GM18861 (cell line): ENCODE results near the gene ORMDL1.

Experiments
- ATAC-seq: cut with Tn5 transposase; IDR thresholded peaks from one replicate; pipeline ENCODE4 v1.9.1; 2021; ENCODE audit not compliant: unreplicated experiment

Gene ORMDL1, protein sequence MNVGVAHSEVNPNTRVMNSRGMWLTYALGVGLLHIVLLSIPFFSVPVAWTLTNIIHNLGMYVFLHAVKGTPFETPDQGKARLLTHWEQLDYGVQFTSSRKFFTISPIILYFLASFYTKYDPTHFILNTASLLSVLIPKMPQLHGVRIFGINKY

GRCh38 chr2:189783927-189784867 lies at the start of gene ORMDL1, which contains the start of gene PMS1:
Gene ORMDL1, minus strand, starts transcription at chr2:189784339. Its CDS starts 1,744 bp downstream, at chr2:189782595.
Gene PMS1, plus strand, starts transcription at chr2:189784450. Its CDS starts 7,360 bp downstream, at chr2:189791810.
- peak; percentile 92 for ATAC-seq

DNA sequence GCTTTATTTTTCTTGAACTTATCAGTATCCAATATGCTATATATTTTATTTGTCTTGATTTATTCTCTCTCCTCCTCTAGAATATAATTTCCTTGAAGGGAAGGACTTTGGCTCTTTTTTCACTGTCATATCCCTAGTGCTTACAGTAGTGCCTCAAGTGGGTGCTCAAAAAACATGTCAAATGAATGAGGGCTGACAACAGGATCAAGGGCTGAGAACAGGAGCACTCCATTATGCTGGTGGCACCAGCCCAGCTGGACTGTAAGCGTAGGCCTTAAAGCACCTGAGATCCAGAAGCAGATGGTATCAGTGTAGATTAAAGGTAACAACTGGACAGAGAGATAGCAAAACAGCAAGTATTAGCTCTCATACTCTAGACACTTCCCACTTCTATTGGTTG lies 46.4 kb upstream of the ORMDL1 start:
- ATAC-seq, result no peak

DNA sequence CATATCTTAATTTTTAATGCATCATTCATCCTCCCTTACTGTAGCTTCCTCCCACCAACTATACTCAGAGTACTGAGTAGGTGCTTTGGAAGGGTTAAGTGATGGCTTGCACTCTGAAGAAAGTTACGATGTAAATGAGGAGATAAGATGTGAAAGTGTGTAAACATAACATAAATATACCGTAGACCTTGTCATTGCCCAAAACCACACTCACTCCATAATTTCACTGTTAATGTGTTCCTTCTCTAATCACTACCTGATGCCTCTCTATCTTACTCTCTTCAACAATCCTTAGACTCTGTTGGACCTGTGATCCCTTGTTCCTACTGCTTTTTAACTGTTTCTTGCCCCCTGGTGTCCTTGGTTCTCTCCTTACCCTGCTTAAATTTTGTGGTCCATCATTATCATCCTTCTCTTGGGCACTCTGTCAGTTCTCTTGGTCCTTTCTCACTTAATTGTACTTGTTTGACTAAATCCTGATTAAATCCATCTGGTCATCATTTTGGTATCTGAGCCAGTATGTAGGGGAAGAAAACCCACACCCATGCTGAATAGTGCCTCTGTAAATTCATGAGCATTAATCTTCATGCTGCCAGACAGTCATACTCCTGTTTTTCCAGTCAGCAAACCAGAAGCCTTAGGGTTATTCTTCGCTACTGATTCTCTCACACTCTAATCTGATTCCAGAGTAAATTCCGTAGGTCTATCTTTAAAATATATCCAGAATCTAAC lies 45.1 kb upstream of the ORMDL1 start:
- ATAC-seq, result no peak

DNA sequence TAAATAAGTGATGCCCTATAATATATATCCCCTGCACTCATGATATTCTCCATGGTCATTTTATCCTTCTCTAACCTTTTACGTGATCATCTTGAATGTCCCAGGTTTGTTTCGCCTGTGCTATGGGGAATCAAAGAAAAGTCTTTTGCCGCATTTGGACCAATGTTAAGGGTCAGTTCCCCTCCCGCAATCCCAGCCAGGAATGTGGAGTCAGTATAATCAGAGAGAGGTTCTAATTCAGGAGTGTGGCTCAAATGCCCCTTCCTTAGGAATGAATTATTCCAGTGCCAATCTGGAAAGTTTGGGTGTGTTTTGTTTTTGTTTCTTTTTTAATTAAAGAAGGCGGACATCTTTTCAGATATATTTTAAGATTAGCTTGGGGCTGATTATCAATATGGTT lies 41.9 kb upstream of the ORMDL1 start:
- ATAC-seq, result no peak

- ATAC-seq, result no peak
Measured at GRCh38 chr2:189824694-189825396, 40.7 kb upstream of the ORMDL1 start.

- ATAC-seq, result no peak
Measured at GRCh38 chr2:189821953-189822748, 38.0 kb upstream of the ORMDL1 start.

- ATAC-seq, result no peak
Measured at GRCh38 chr2:189819297-189819704, 35.2 kb upstream of the ORMDL1 start.

DNA sequence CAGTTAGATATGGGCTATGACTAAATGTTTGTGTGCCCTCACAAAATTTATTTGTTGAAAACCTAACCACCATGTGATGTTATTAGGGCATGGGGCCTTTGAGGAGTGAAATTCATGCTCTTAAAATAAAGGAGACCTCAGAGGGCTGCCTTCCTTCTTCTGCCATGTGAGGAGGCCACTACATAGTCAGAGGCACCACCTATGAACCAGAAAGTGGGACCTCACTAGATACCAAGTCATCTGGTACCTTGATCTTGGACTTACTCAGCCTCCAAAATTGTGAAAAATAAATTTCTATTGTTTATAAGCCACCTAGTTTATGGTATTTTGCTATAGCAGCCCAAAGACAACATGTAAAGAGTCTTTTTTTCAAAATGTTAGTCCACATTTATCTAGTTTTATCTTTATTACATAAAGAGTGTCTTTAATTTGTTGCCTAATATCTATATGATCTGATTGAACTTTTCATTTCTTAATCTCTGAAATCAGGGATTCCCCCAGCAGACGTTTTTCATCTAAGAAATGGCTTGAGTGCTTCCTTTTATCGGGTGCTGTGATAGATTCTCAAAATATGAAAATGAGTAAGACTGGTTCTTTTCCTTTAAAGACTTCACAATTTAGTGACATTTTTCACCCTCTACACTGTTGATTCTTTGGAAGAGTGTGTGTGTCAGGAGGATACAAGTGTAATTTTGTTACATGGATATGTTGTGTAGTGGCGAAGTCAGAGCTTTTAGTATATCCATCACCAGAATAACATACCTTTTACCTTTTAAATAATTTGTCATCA lies 34.3 kb upstream of the ORMDL1 start:
- ATAC-seq, result no peak

DNA sequence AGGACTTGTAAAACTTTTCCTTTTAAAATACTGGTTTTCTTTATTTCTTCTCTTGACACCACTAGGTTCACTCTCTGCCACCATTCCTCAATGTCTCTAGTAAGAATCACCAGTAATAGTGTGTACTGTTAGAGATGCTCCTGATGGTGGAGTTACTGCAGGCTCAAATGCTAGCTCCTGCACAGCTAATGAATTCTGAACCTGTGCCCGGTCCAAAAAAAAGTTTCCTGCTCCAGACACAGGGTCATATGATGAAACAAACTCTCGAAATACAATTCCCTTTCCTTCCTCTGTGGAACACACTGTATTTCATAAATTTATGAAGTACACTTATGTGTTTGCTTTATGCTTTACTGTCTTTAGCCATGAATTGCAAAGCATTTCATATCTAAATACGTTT lies 19.3 kb upstream of the ORMDL1 start:
- no peak for ATAC-seq

GRCh38 chr2:189802396-189802912 lies 18.3 kb upstream of the ORMDL1 start:
- ATAC-seq, result no peak

DNA sequence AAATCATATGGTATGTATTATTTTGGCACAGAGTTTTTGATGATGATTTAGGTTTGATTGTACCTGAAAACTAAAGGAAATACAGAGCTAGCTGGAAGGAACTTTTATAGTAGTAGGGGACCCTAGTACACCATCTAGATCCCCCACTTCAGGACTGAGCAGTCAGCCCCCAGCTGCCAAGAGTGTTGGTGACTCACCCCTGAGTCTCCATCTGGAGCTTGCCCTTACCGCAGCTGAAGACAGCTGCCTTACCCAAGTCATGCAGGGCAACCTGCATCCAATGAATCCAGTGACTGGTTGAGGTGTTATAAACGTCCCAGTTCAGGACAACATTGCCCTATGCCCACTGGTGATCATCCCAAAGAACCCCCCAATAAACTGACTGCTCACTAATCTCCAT lies 15.4 kb upstream of the ORMDL1 start:
- no peak for ATAC-seq

DNA sequence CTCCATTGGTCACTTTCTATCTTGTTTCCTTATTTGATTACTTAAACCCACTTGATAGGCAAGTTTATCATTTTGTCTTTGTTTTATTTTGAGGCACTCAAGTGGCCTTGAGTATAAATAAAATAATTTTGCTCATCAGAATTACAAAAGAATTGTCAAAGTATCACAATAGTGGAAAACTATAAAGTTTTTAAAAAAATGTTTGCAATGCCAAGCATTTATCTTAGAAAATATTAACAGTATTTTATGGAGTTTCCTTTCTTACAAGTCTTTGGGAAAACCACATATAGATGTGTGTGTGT lies 14.8 kb upstream of the ORMDL1 start:
- no peak for ATAC-seq

DNA sequence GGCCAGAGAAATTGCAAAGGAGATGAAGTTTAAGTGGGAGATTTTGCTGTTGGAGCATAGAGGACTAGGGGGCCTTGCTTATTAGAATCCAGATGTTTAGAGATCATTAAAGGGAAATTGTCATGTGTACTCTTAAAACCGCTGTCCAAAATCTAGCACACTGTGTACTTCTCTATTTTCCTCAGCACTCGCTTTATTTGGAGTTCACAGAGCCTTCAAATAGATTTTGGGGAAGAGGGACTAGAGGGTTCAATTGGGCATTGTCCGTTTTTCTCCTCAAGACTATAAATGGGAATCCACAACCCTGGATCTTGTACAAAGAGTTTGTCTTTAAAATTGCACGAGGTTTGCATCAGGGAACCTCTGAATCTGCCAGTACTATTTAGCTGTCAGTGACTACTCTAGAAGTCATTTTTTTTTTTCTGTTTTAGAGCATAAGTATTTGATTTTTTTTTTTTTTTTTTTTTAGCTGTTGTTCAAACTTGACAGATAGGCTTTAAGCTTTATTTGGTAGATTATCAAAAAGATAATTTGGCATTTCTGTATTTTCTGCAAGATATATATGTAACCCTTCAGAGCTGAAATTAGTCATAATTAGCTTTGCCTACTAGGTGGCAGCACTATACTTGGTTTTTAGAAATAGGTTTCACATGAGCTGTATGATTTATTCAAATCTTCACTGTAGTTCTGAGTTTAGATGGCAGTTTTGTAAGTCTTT lies 14.3 kb upstream of the ORMDL1 start:
- ATAC-seq, result peak; percentile 73

- no peak for ATAC-seq
Measured at GRCh38 chr2:189797902-189798301, 13.8 kb upstream of the ORMDL1 start.

DNA sequence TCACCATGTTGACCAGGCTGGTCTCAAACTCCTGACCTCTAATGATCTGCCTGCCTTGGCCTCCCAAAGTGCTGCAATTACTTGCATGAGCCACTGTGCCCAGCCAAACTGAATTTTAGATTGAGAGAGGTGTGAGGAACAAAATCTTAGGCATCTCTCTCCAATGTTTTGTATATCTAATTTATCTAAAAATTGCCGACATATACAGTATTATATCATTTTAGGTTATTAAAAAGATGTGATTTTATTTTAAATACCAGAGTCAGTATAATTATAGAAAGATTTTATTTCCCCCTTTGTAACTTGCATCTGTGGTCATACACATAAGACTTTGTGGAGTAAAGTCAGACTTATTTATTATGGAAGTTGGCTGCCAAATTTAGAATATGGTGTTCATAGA lies 10.2 kb upstream of the ORMDL1 start:
- no peak for ATAC-seq

GRCh38 chr2:189791338-189792042 lies 7.4 kb upstream of the ORMDL1 start:
- no peak for ATAC-seq

DNA sequence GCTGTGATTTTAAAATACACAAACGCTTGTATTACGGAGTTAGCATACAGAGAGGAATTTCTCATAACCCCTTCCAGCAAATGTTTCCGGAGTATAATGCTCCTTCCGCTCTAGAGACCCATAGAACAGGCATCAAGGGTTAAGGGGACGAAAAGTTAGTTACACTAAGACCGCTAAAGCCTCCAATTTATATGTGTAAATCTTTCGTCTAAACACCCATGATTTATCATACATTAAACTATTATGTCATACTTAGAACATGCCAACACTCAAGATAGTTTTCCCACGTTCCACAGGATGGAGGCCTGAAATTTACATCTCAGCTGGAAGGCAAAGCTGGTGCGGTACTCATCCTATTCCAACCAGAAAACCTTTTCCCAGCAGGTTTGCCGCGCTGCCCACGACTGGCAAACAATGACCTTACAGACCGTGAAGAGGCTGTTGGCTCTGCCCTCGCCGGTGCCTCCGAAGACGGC lies 650 bp downstream of the ORMDL1 start:
- peak; percentile 21 for ATAC-seq

DNA sequence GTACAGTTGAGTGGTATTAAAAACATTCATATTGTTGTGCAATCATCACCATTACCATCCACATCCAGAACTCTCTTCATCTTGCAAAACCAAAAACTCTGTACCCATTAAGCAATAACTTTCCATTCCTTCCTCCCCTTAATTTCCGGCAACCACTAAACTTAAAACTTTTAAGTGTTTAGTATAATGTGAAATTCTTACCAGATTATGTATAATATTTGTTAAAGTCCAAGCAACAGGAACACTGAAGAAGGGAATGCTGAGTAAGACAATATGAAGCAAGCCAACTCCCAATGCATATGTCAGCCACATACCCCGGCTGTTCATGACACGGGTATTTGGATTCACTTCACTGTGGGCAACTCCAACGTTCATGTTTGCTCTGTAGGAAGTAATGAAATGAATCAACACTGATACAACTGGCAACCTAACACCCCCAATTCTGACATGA lies 1.9 kb downstream of the ORMDL1 start:
- no peak for ATAC-seq
